NCI-H1417 (cell line): ENCODE results near the gene RGS3.

Source experiments
- DNase-seq, 3 experiments: peaks; one replicate each; lab custom pipeline; 2025; lab: John Stamatoyannopoulos, UW

Gene RGS3

GRCh38 chr9:113600871-113601614 is 137.5 kb downstream of the RGS3 start:
- DNase-seq: no peak

GRCh38 chr9:113601656-113602055 is 138.1 kb downstream of the RGS3 start:
- no peak for DNase-seq

- peak; percentile 51 to 83 (median 55) for DNase-seq
These were observed 138.9 kb downstream of the RGS3 start for GRCh38 chr9:113602126-113603047.

GRCh38 chr9:113603048-113603375 is 139.5 kb downstream of the RGS3 start:
- no peak for DNase-seq

- DNase-seq: no peak
These were observed 140.2 kb downstream of the RGS3 start for GRCh38 chr9:113603773-113604172.

- DNase-seq: no peak
These were observed 140.9 kb downstream of the RGS3 start for GRCh38 chr9:113604393-113604792.

GRCh38 chr9:113606510-113606909 is 143.0 kb downstream of the RGS3 start:
- DNase-seq: no peak

- no peak for DNase-seq
These were observed 144.7 kb downstream of the RGS3 start for GRCh38 chr9:113608082-113608685.

- DNase-seq: peak in 1 of 3 experiments; percentile 41
These were observed 146.2 kb downstream of the RGS3 start for GRCh38 chr9:113609562-113610318.

- no peak for DNase-seq
These were observed 148.1 kb downstream of the RGS3 start for GRCh38 chr9:113611461-113612215.

- no peak for DNase-seq
These were observed 148.8 kb downstream of the RGS3 start for GRCh38 chr9:113612216-113612747.

- no peak for DNase-seq
These were observed 149.3 kb downstream of the RGS3 start for GRCh38 chr9:113612828-113613227.

- DNase-seq: no peak
These were observed 150.4 kb downstream of the RGS3 start for GRCh38 chr9:113613815-113614413.

GRCh38 chr9:113614843-113615648 is 151.5 kb downstream of the RGS3 start:
- no peak for DNase-seq

GRCh38 chr9:113616116-113616515 is 152.6 kb downstream of the RGS3 start:
- no peak for DNase-seq

GRCh38 chr9:113616621-113617496 is 153.3 kb downstream of the RGS3 start:
- no peak for DNase-seq

- no peak for DNase-seq
These were observed 154.0 kb downstream of the RGS3 start for GRCh38 chr9:113617550-113617949.

GRCh38 chr9:113618836-113619490 is 155.4 kb downstream of the RGS3 start:
- DNase-seq: no peak
